ENCODE measurements around the gene DECR2.

The DECR2 gene

DNA sequence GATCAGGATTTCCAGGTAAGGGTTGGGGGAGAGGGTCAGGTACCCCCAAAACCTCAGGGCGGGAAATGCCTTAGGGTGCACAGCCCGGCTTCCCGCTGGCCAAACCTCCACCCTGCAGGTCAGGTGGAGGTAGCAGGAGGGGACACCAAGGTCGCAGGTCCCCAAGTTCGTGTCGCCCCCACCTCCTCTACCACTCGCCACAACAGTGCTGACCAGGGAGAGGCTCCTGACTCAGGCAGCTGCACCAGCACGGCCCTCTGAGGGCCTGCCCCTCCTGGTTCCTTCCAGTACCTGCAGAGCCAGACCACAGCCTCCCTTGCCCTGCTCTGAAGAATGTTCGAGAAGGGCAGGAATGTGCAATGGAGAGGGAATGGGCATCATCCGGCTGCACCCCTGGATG lies 35.2 kb upstream of the DECR2 start:
- Histone ChIP-seq H2BK12ac (ENCODE audit: low read length) (no peak overlapping the region), H2BK120ac (ENCODE audit: insufficient read depth, low read length, poor library complexity) (no peak overlapping the region), H3K4ac (ENCODE audit: low read depth, low read length) (no peak overlapping the region), H3K9me3 (ENCODE audit: insufficient read depth, low read depth, low read length) (no peaks in the 10 kb centered on the region), H2AK5ac (ENCODE audit: low read length) (no peak overlapping the region), H3K27me3 (ENCODE audit: insufficient read depth, low read length) (no peaks in the 10 kb centered on the region), H3K27ac (ENCODE audit: low read depth, low read length) (no peak overlapping the region), H4K8ac (ENCODE audit: low read depth, low read length) (no peak overlapping the region), H2BK5ac (ENCODE audit: low read depth, low read length, poor library complexity) (no peak overlapping the region), H3K4me3 (ENCODE audit: low read depth, low read length) (no peak overlapping the region), H3K79me2 (ENCODE audit: control insufficient read depth, insufficient read depth, low read length, poor library complexity) (no peaks in the 10 kb centered on the region), H3K4me2 (ENCODE audit: low read length) (no peak overlapping the region), H3K79me1 (ENCODE audit: low read length) (no peaks in the 10 kb centered on the region), H3K23ac (ENCODE audit: low read length) (no peak overlapping the region), H2AFZ (ENCODE audit: insufficient read depth, low read length, poor library complexity) (no peak overlapping the region), H4K12ac (ENCODE audit: low read depth, low read length) (no peak overlapping the region), H3K4me1 (ENCODE audit: control insufficient read depth in 1 of 2, insufficient read depth in 2 of 2, low read length in 2 of 2) (peaks cover 8 to 12% of the 10 kb centered on the region in 2 experiments), H4K91ac (ENCODE audit: low read depth, low read length) (no peak overlapping the region), H3K14ac (ENCODE audit: low read length) (no peak overlapping the region), H3K36me3 (ENCODE audit: control insufficient read depth in 1 of 2, insufficient read depth in 2 of 2, low read length in 2 of 2) (peaks cover 34 to 39% of the 10 kb centered on the region in 2 experiments), H3K9ac (ENCODE audit: low read length) (no peak overlapping the region), H3K18ac (ENCODE audit: low read length) (no peak overlapping the region)
- no CpG with 5 or more reads among the region's 10 CpGs for WGBS (ENCODE audit: extremely low coverage, insufficient coverage, insufficient read length)
- no peak for DNase-seq

DNA sequence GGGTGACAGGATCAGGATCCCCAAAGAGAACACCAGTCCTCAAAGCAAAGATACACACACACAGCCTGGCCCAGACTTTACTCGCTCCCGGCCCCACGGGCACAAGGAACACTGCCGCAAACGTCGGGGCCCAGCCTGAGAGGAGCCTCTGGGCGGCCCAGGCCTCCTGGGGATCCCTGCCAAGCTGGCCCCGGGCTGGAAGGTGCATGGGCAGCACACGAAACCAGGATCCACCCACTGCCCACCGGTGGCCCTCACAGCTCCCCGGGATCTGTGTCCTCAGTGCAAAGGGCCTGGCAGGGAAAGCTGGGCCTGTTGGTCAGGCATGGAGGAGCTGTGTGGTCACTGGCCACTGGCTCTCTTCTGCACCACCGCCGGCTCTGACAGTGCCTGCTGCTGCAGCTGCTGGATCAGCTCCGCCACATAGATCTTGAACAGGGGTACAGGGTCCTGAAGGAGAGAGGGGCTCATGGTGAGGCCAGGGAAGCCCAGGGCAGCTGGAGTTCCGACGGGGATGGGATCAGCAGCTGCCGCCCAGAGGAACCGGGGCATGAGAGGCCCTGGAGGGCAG lies 34.3 kb upstream of the DECR2 start:
- no CpG with 5 or more reads among the region's 18 CpGs for WGBS (ENCODE audit: extremely low coverage, insufficient coverage, insufficient read length)
- Histone ChIP-seq H3K18ac (ENCODE audit: low read length) (no peak overlapping the region), H3K27me3 (ENCODE audit: insufficient read depth, low read length) (no peaks in the 10 kb centered on the region), H3K9me3 (ENCODE audit: insufficient read depth, low read depth, low read length) (no peaks in the 10 kb centered on the region), H3K27ac (ENCODE audit: low read depth, low read length) (no peak overlapping the region), H3K23ac (ENCODE audit: low read length) (no peak overlapping the region), H3K4me3 (ENCODE audit: low read depth, low read length) (no peak overlapping the region), H4K8ac (ENCODE audit: low read depth, low read length) (no peak overlapping the region), H3K14ac (ENCODE audit: low read length) (no peak overlapping the region), H3K79me2 (ENCODE audit: control insufficient read depth, insufficient read depth, low read length, poor library complexity) (no peaks in the 10 kb centered on the region), H3K9ac (ENCODE audit: low read length) (no peak overlapping the region), H2BK12ac (ENCODE audit: low read length) (no peak overlapping the region), H3K79me1 (ENCODE audit: low read length) (no peaks in the 10 kb centered on the region), H4K91ac (ENCODE audit: low read depth, low read length) (no peak overlapping the region), H4K12ac (ENCODE audit: low read depth, low read length) (no peak overlapping the region), H2AFZ (ENCODE audit: insufficient read depth, low read length, poor library complexity) (no peak overlapping the region), H2AK5ac (ENCODE audit: low read length) (no peak overlapping the region), H3K36me3 (ENCODE audit: control insufficient read depth in 1 of 2, insufficient read depth in 2 of 2, low read length in 2 of 2) (peaks cover 44 to 48% of the 10 kb centered on the region in 2 experiments), H2BK5ac (ENCODE audit: low read depth, low read length, poor library complexity) (no peak overlapping the region), H3K4me1 (ENCODE audit: control insufficient read depth in 1 of 2, insufficient read depth in 2 of 2, low read length in 2 of 2) (peaks cover 8 to 12% of the 10 kb centered on the region in 2 experiments), H3K4me2 (ENCODE audit: low read length) (no peak overlapping the region), H2BK120ac (ENCODE audit: insufficient read depth, low read length, poor library complexity) (no peak overlapping the region), H3K4ac (ENCODE audit: low read depth, low read length) (no peak overlapping the region)
- no peak for DNase-seq

DNA sequence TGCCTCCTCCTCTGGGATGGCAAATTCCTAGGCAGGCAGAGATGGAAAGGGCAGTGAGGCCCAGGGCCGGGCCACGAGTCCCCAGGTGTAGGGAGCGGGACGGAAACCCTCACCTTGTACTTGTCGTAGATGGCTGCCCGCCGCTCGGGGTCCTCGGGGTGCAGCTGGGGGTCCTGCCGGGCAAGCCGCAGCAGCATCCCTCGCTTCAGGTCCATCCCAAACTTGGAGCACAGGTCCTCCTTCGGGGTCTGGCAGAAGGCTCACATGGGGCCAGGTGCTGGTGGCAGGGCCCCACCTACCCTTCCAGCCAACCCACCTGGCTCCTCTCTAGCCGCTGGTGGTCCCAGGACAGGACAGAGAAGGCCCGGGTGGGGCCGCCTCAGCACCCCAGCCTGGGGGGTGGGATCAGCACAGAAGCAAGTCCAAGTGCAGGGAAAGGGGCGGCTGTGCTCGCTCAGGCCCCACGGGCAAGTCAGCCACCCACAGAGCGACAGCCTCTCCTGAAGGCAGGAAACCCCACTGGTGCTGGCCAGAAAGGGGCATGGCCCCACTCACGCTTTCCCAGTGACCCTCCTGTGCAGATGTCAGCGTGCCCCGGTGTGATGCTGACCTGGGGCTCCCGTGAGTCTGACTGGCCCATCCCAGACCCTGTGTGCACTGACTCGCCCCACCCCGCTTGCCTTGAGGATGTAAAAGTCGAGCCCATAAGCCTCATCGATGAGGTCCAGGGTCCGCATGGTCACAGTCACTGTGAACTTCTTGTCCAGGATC lies 33.1 kb upstream of the DECR2 start:
- Histone ChIP-seq H4K12ac (ENCODE audit: low read depth, low read length) (no peak overlapping the region), H3K4me3 (ENCODE audit: low read depth, low read length) (no peak overlapping the region), H2BK12ac (ENCODE audit: low read length) (no peak overlapping the region), H3K9ac (ENCODE audit: low read length) (no peak overlapping the region), H3K4me2 (ENCODE audit: low read length) (no peak overlapping the region), H3K79me1 (ENCODE audit: low read length) (no peaks in the 10 kb centered on the region), H4K8ac (ENCODE audit: low read depth, low read length) (no peak overlapping the region), H3K14ac (ENCODE audit: low read length) (no peak overlapping the region), H3K27ac (ENCODE audit: low read depth, low read length) (no peak overlapping the region), H3K4me1 (ENCODE audit: control insufficient read depth in 1 of 2, insufficient read depth in 2 of 2, low read length in 2 of 2) (peaks cover 7 to 12% of the 10 kb centered on the region in 2 experiments), H2BK120ac (ENCODE audit: insufficient read depth, low read length, poor library complexity) (no peak overlapping the region), H3K23ac (ENCODE audit: low read length) (no peak overlapping the region), H3K9me3 (ENCODE audit: insufficient read depth, low read depth, low read length) (no peaks in the 10 kb centered on the region), H3K79me2 (ENCODE audit: control insufficient read depth, insufficient read depth, low read length, poor library complexity) (no peaks in the 10 kb centered on the region), H2AK5ac (ENCODE audit: low read length) (no peak overlapping the region), H3K27me3 (ENCODE audit: insufficient read depth, low read length) (no peaks in the 10 kb centered on the region), H3K18ac (ENCODE audit: low read length) (no peak overlapping the region), H3K36me3 (ENCODE audit: control insufficient read depth in 1 of 2, insufficient read depth in 2 of 2, low read length in 2 of 2) (peaks cover 55 to 60% of the 10 kb centered on the region in 2 experiments), H3K4ac (ENCODE audit: low read depth, low read length) (no peak overlapping the region), H2AFZ (ENCODE audit: insufficient read depth, low read length, poor library complexity) (no peak overlapping the region), H2BK5ac (ENCODE audit: low read depth, low read length, poor library complexity) (no peak overlapping the region), H4K91ac (ENCODE audit: low read depth, low read length) (no peak overlapping the region)
- DNase-seq, result no peak
- no CpG with 5 or more reads among the region's 29 CpGs for WGBS (ENCODE audit: extremely low coverage, insufficient coverage, insufficient read length)

DNA sequence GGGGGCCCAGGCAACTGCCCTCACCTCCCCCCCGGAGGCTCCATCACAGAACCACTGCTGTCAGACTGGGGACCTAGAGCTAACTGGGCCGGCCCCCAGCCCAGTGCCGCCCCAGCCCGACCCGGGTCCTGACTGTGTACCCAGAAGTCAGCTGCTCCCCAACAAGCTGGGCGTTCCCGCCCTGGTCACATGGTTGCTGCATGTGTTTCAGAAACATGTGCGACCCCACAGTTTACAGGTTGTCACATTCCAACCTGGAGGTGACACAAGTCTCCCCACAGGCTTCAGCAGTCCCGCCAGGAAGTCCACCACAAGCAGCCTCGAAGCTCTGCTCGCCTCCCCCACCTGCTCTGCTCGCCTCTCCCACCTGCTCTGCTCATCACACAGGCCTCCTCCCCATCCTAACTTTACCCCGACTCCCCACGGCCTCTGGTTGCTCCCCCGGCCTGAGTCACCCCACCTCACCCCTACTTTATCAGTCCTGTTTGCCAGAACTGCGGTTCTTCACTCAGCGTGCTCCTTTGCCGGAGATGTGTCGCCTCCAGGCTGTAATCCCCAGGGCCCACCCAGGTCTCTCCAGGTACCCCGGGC lies 32.3 kb upstream of the DECR2 start:
- Histone ChIP-seq H3K4ac (ENCODE audit: low read depth, low read length) (no peak overlapping the region), H3K27me3 (ENCODE audit: insufficient read depth, low read length) (no peaks in the 10 kb centered on the region), H3K14ac (ENCODE audit: low read length) (no peak overlapping the region), H3K79me2 (ENCODE audit: control insufficient read depth, insufficient read depth, low read length, poor library complexity) (no peaks in the 10 kb centered on the region), H3K4me1 (ENCODE audit: control insufficient read depth in 1 of 2, insufficient read depth in 2 of 2, low read length in 2 of 2) (peaks cover 4 to 12% of the 10 kb centered on the region in 2 experiments), H3K9me3 (ENCODE audit: insufficient read depth, low read depth, low read length) (no peaks in the 10 kb centered on the region), H4K91ac (ENCODE audit: low read depth, low read length) (no peak overlapping the region), H3K27ac (ENCODE audit: low read depth, low read length) (no peak overlapping the region), H3K4me3 (ENCODE audit: low read depth, low read length) (no peak overlapping the region), H2AFZ (ENCODE audit: insufficient read depth, low read length, poor library complexity) (no peak overlapping the region), H2BK120ac (ENCODE audit: insufficient read depth, low read length, poor library complexity) (no peak overlapping the region), H2BK12ac (ENCODE audit: low read length) (no peak overlapping the region), H3K79me1 (ENCODE audit: low read length) (no peaks in the 10 kb centered on the region), H3K9ac (ENCODE audit: low read length) (no peak overlapping the region), H3K18ac (ENCODE audit: low read length) (no peak overlapping the region), H2AK5ac (ENCODE audit: low read length) (no peak overlapping the region), H4K12ac (ENCODE audit: low read depth, low read length) (no peak overlapping the region), H3K36me3 (ENCODE audit: control insufficient read depth in 1 of 2, insufficient read depth in 2 of 2, low read length in 2 of 2) (peaks cover 63 to 68% of the 10 kb centered on the region in 2 experiments), H3K4me2 (ENCODE audit: low read length) (peak overlapping the region; percentile 38), H2BK5ac (ENCODE audit: low read depth, low read length, poor library complexity) (no peak overlapping the region), H4K8ac (ENCODE audit: low read depth, low read length) (no peak overlapping the region), H3K23ac (ENCODE audit: low read length) (no peak overlapping the region)
- no peak for DNase-seq
- WGBS (ENCODE audit: extremely low coverage, insufficient coverage, insufficient read length), result no CpG with 5 or more reads among the region's 20 CpGs
